BLaER1 treated with 17β-estradiol and CSF1 and Interleukin-3, amounts not matched to agents 10 nM and 100 nM (cell line): ENCODE data around the gene TMC2.

Experiments
- H3K27ac ChIP-seq, 11 experiments: shearing (Covaris generic); formaldehyde crosslinking; 2 replicates each; pipeline ENCODE4 v1.8.1; 2022
- H3K27me3 ChIP-seq, 11 experiments: shearing (Covaris generic); formaldehyde crosslinking; 2 replicates each; pipeline ENCODE4 v1.8.1; 2022
- H3K36me3 ChIP-seq, 11 experiments: shearing (Covaris generic); formaldehyde crosslinking; 2 replicates each; pipeline ENCODE4 v1.8.1; 2022
- H3K4me1 ChIP-seq, 10 experiments: shearing (Covaris generic); formaldehyde crosslinking; 2 replicates each; pipeline ENCODE4 v1.8.1; 2022
- H3K4me2 ChIP-seq, 11 experiments: shearing (Covaris generic); formaldehyde crosslinking; 2 replicates each; pipeline ENCODE4 v1.8.1; 2022
- H3K4me3 ChIP-seq, 10 experiments: shearing (Covaris generic); formaldehyde crosslinking; 2 replicates each; pipeline ENCODE4 v1.8.1; 2022
- H3K9ac ChIP-seq, 11 experiments: shearing (Covaris generic); formaldehyde crosslinking; 2 replicates each; pipeline ENCODE4 v1.8.1; 2022
- H3K9me3 ChIP-seq, 11 experiments: shearing (Covaris generic); formaldehyde crosslinking; replicated peaks in 1 of 11; 2 replicates each; pipeline ENCODE4 v1.8.1; 2022
- H4K20me1 ChIP-seq, 11 experiments: shearing (Covaris generic); formaldehyde crosslinking; 2 replicates each; pipeline ENCODE4 v1.8.1; 2022
- Cebpa-rat ChIP-seq, 11 experiments: shearing (Covaris generic); IDR thresholded peaks; 2 replicates each; pipeline ENCODE4 v1.8.1; 2022

Gene TMC2

DNA sequence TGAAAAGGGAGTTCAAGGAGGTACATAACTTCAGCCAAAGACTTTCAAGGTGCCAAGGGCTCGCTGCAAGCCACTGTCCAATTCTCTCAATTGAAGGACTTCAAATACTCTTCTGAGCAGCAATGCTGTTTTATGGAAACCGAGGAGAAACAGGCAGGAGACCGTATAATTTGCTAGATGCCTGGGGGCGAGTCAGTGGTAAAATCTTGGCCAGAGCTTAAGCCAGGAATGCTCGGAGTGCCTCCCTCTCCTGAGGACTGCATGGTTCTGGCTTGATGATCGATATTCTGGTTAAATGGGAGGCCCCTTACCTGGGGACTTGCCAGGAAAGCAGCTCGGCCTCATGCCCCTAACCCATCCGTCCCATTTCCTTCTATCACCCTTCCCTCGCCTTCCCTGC, 80.3 kb downstream of the TMC2 start:
- no peak for TF ChIP-seq Cebpa-rat (IDR thresholded peaks at IDR 0.05)
- no peaks in the 10 kb centered on the region for H3K4me1 ChIP-seq
- H3K4me3 ChIP-seq, result no peak overlapping the region
- H3K9me3 ChIP-seq, result peaks cover 7 to 18% (median 13%) of the 10 kb centered on the region in 11 experiments; a peak in 19 of 22 replicates
- H3K36me3 ChIP-seq, result no peaks in the 10 kb centered on the region
- H3K27me3 ChIP-seq, result no peaks in the 10 kb centered on the region
- no peak overlapping the region for H3K27ac ChIP-seq
- H4K20me1 ChIP-seq, result no peaks in the 10 kb centered on the region
- no peak overlapping the region for H3K9ac ChIP-seq
- H3K4me2 ChIP-seq, result no peak overlapping the region

GRCh38 chr20:2617099-2617714, 80.8 kb downstream of the TMC2 start:
- Histone ChIP-seq H3K4me1 (no peaks in the 10 kb centered on the region), H3K9ac (no peak overlapping the region), H3K4me3 (no peak overlapping the region), H3K27ac (no peak overlapping the region), H4K20me1 (no peaks in the 10 kb centered on the region), H3K27me3 (no peaks in the 10 kb centered on the region), H3K36me3 (no peaks in the 10 kb centered on the region), H3K9me3 (peaks cover 7 to 18% (median 13%) of the 10 kb centered on the region in 11 experiments; a peak in 19 of 22 replicates), H3K4me2 (no peak overlapping the region)
- TF ChIP-seq Cebpa-rat (IDR thresholded peaks at IDR 0.05), result no peak

GRCh38 chr20:2618815-2619214, 82.4 kb downstream of the TMC2 start:
- Histone ChIP-seq H4K20me1 (no peaks in the 10 kb centered on the region), H3K9me3 (peaks cover 7 to 18% (median 13%) of the 10 kb centered on the region in 11 experiments; a peak in 19 of 22 replicates), H3K4me1 (no peaks in the 10 kb centered on the region), H3K9ac (no peak overlapping the region), H3K36me3 (no peaks in the 10 kb centered on the region), H3K4me2 (no peak overlapping the region), H3K27ac (no peak overlapping the region), H3K27me3 (no peaks in the 10 kb centered on the region), H3K4me3 (no peak overlapping the region)
- no peak for TF ChIP-seq Cebpa-rat (IDR thresholded peaks at IDR 0.05)

GRCh38 chr20:2619337-2619736, 83.0 kb downstream of the TMC2 start:
- Histone ChIP-seq H3K9ac (no peak overlapping the region), H3K9me3 (peaks cover 7 to 18% (median 11%) of the 10 kb centered on the region in 11 experiments; a peak in 19 of 22 replicates), H3K4me3 (no peak overlapping the region), H3K4me2 (no peak overlapping the region), H3K4me1 (no peaks in the 10 kb centered on the region), H3K27me3 (no peaks in the 10 kb centered on the region), H3K27ac (no peak overlapping the region), H3K36me3 (no peaks in the 10 kb centered on the region), H4K20me1 (no peaks in the 10 kb centered on the region)
- no peak for TF ChIP-seq Cebpa-rat (IDR thresholded peaks at IDR 0.05)

DNA sequence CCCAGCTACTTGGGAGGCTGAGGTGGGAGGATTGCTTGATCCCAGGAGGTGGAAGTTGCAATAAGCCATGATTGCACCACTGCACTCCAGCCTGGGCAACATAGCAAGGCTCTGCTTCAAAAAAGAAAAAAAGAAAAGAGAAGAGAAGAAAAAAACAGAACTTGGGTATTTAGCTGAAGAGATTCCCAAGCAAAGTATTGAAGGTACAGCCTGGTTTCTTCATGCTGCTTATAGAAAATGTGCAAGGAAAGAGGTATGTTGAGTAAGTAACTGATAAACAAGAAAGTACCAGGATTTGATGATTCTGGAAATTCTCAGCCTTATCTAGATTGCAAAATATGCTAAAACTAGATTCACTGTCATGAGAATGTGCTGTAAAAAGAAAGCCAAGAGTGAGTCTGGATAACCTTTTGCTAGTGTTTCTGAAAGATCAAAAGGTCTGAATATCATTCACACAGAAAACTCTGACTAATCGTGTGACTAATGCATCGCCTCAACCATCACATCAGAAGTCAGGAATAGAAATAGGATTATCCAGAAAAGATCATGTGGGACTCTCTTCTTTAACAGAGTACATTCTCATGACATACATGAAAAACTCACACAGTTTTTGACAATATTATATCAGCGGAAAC, 83.7 kb downstream of the TMC2 start:
- H3K9ac ChIP-seq, result no peak overlapping the region
- no peaks in the 10 kb centered on the region for H3K4me1 ChIP-seq
- H3K9me3 ChIP-seq, result peaks cover 7 to 18% (median 11%) of the 10 kb centered on the region in 11 experiments; a peak in 19 of 22 replicates
- no peaks in the 10 kb centered on the region for H3K36me3 ChIP-seq
- H4K20me1 ChIP-seq, result no peaks in the 10 kb centered on the region
- H3K27me3 ChIP-seq, result no peaks in the 10 kb centered on the region
- no peak overlapping the region for H3K4me2 ChIP-seq
- no peak for TF ChIP-seq Cebpa-rat (IDR thresholded peaks at IDR 0.05)
- H3K27ac ChIP-seq, result no peak overlapping the region
- H3K4me3 ChIP-seq, result no peak overlapping the region

- H3K4me3 ChIP-seq, result no peak overlapping the region
- H3K27me3 ChIP-seq, result no peaks in the 10 kb centered on the region
- no peak overlapping the region for H3K9ac ChIP-seq
- no peak for TF ChIP-seq Cebpa-rat (IDR thresholded peaks at IDR 0.05)
- no peaks in the 10 kb centered on the region for H3K4me1 ChIP-seq
- peaks cover 21 to 35% (median 27%) of the 10 kb centered on the region in 11 experiments for H3K9me3 ChIP-seq
- no peaks in the 10 kb centered on the region for H4K20me1 ChIP-seq
- H3K27ac ChIP-seq, result no peak overlapping the region
- no peaks in the 10 kb centered on the region for H3K36me3 ChIP-seq
- H3K4me2 ChIP-seq, result no peak overlapping the region
These were observed 87.8 kb downstream of the TMC2 start for GRCh38 chr20:2624190-2624589.

- no peaks in the 10 kb centered on the region for H3K36me3 ChIP-seq
- peaks cover 13 to 35% (median 26%) of the 10 kb centered on the region in 11 experiments for H3K9me3 ChIP-seq
- no peak overlapping the region for H3K4me3 ChIP-seq
- no peaks in the 10 kb centered on the region for H3K4me1 ChIP-seq
- H3K27me3 ChIP-seq, result no peaks in the 10 kb centered on the region
- H3K9ac ChIP-seq, result no peak overlapping the region
- TF ChIP-seq Cebpa-rat (IDR thresholded peaks at IDR 0.05), result no peak
- H3K27ac ChIP-seq, result no peak overlapping the region
- no peak overlapping the region for H3K4me2 ChIP-seq
- H4K20me1 ChIP-seq, result no peaks in the 10 kb centered on the region
These were observed 88.7 kb downstream of the TMC2 start for GRCh38 chr20:2625062-2625461.

- Histone ChIP-seq H3K4me1 (no peaks in the 10 kb centered on the region), H3K27me3 (no peaks in the 10 kb centered on the region), H3K9me3 (peaks cover 15 to 51% (median 33%) of the 10 kb centered on the region in 11 experiments), H3K9ac (no peak overlapping the region), H3K27ac (no peak overlapping the region), H4K20me1 (no peaks in the 10 kb centered on the region), H3K4me2 (no peak overlapping the region), H3K4me3 (no peak overlapping the region), H3K36me3 (no peaks in the 10 kb centered on the region)
- TF ChIP-seq Cebpa-rat (IDR thresholded peaks at IDR 0.05), result no peak
These were observed 90.6 kb downstream of the TMC2 start for GRCh38 chr20:2626853-2627541.

DNA sequence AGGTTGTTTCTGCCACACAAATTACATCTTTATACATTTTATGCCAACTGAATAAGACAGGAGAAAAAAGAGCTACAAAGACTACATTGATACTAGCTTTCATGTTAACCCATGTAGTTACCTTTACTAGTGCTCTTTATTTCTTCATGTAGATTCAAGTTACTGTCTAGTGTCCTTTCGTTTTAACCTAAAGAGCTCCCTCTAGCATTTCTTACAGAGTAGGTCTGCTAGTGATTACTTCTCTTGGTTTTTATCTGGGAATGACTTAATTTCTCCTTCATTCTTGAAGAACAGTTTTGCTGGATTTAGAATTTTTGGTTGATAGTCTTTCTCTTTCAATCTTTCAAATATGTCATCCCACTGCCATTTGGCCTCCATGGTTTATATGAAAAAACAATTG, 94.9 kb downstream of the TMC2 start:
- Histone ChIP-seq H3K4me1 (no peaks in the 10 kb centered on the region), H3K36me3 (no peaks in the 10 kb centered on the region), H3K27ac (no peak overlapping the region), H3K4me3 (no peak overlapping the region), H4K20me1 (no peaks in the 10 kb centered on the region), H3K9ac (no peak overlapping the region), H3K27me3 (no peaks in the 10 kb centered on the region), H3K9me3 (peaks cover 14 to 43% (median 30%) of the 10 kb centered on the region in 11 experiments), H3K4me2 (no peak overlapping the region)
- no peak for TF ChIP-seq Cebpa-rat (IDR thresholded peaks at IDR 0.05)
